T-helper 17 cell (primary cell): ENCODE results near the gene HCFC1. TPM values are rescaled to one million over a fixed set of nuclear protein-coding genes. Genes with fewer than 3 reads are reported as not detected.

Experiments used
- ATAC-seq: fragments of 150-1000 bp; cut with Tn5 transposase; 2 replicates; pipeline ENCODE4 v1.10.0; 2021; ENCODE audit warnings: mild to moderate bottlenecking, moderate library complexity
- DNase-seq, 3 donors: peaks; one replicate each; pipeline versions ENCODE4 v3.0.0 to v3.0.0-alpha.2; 2020 to 2021
- H3K9me3 ChIP-seq: one replicate; pipeline ENCODE4 v1.7.0; 2013; ENCODE audit warnings: low read length, mild to moderate bottlenecking; ENCODE audit not compliant: control insufficient read depth, poor library complexity, severe bottlenecking
- H3K27ac Mint-ChIP-seq: one replicate; pipeline ENCODE4 v1.8.0; 2022; ENCODE audit warnings: mild to moderate bottlenecking, moderate library complexity, mixed read lengths
- H3K27me3 Mint-ChIP-seq: one replicate; pipeline ENCODE4 v1.8.0; 2022; ENCODE audit warnings: mixed read lengths
- H3K36me3 Mint-ChIP-seq: one replicate; pipeline ENCODE4 v1.8.0; 2022; ENCODE audit warnings: low read depth, mixed read lengths
- H3K4me1 Mint-ChIP-seq: one replicate; pipeline ENCODE4 v1.8.0; 2022; ENCODE audit warnings: mild to moderate bottlenecking, mixed read lengths
- H3K4me3 Mint-ChIP-seq: one replicate; pipeline ENCODE4 v1.8.0; 2022; ENCODE audit warnings: mild to moderate bottlenecking, moderate library complexity, mixed read lengths
- total RNA-seq, 4 donors: library from RNA in 2 of 4; stranded (reverse) in 2 of 4; gene quantifications; one replicate each; pipeline ENCODE4 v1.2.3 and lab custom pipeline; 2022 to 2026

The HCFC1 gene
- total RNA-seq, 2 donors from 2014 or later, result 65.7 to 65.8 TPM

DNA sequence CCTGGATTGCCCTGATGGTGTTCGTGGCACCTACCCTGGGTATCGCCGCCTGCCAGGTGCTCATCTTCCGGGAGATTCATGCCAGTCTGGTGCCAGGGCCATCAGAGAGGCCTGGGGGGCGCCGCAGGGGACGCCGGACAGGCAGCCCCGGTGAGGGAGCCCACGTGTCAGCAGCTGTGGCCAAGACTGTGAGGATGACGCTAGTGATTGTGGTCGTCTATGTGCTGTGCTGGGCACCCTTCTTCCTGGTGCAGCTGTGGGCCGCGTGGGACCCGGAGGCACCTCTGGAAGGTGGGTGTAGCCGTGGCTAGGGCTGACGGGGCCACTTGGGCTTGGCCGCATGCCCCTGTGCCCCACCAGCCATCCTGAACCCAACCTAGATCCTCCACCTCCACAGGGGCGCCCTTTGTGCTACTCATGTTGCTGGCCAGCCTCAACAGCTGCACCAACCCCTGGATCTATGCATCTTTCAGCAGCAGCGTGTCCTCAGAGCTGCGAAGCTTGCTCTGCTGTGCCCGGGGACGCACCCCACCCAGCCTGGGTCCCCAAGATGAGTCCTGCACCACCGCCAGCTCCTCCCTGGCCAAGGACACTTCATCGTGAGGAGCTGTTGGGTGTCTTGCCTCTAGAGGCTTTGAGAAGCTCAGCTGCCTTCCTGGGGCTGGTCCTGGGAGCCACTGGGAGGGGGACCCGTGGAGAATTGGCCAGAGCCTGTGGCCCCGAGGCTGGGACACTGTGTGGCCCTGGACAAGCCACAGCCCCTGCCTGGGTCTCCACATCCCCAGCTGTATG lies 65.3 kb downstream of the HCFC1 start:
- DNase-seq (no peak), ATAC-seq (peak; percentile 52)
- peak overlapping the region; percentile 53 for H3K27ac Mint-ChIP-seq
- H3K9me3 ChIP-seq, result no peaks in the 10 kb centered on the region
- no peaks in the 10 kb centered on the region for H3K36me3 Mint-ChIP-seq
- peak overlapping the region; percentile 62 for H3K4me3 Mint-ChIP-seq
- no peaks in the 10 kb centered on the region for H3K27me3 Mint-ChIP-seq
- H3K4me1 Mint-ChIP-seq, result peaks cover 23% of the 10 kb centered on the region

DNA sequence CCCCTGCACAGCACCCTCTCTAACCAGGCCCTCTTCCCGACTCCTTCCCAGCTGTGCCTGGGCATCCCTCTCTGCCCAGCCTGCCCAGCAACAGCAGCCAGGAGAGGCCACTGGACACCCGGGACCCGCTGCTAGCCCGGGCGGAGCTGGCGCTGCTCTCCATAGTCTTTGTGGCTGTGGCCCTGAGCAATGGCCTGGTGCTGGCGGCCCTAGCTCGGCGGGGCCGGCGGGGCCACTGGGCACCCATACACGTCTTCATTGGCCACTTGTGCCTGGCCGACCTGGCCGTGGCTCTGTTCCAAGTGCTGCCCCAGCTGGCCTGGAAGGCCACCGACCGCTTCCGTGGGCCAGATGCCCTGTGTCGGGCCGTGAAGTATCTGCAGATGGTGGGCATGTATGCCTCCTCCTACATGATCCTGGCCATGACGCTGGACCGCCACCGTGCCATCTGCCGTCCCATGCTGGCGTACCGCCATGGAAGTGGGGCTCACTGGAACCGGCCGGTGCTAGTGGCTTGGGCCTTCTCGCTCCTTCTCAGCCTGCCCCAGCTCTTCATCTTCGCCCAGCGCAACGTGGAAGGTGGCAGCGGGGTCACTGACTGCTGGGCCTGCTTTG lies 66.0 kb downstream of the HCFC1 start:
- H3K4me1 Mint-ChIP-seq, result peaks cover 27% of the 10 kb centered on the region
- H3K36me3 Mint-ChIP-seq, result no peaks in the 10 kb centered on the region
- DNase-seq, result no peak
- H3K27me3 Mint-ChIP-seq, result no peaks in the 10 kb centered on the region
- no peak for ATAC-seq
- no peaks in the 10 kb centered on the region for H3K9me3 ChIP-seq
- peak overlapping the region; percentile 62 for H3K4me3 Mint-ChIP-seq
- peak overlapping the region; percentile 53 for H3K27ac Mint-ChIP-seq

DNA sequence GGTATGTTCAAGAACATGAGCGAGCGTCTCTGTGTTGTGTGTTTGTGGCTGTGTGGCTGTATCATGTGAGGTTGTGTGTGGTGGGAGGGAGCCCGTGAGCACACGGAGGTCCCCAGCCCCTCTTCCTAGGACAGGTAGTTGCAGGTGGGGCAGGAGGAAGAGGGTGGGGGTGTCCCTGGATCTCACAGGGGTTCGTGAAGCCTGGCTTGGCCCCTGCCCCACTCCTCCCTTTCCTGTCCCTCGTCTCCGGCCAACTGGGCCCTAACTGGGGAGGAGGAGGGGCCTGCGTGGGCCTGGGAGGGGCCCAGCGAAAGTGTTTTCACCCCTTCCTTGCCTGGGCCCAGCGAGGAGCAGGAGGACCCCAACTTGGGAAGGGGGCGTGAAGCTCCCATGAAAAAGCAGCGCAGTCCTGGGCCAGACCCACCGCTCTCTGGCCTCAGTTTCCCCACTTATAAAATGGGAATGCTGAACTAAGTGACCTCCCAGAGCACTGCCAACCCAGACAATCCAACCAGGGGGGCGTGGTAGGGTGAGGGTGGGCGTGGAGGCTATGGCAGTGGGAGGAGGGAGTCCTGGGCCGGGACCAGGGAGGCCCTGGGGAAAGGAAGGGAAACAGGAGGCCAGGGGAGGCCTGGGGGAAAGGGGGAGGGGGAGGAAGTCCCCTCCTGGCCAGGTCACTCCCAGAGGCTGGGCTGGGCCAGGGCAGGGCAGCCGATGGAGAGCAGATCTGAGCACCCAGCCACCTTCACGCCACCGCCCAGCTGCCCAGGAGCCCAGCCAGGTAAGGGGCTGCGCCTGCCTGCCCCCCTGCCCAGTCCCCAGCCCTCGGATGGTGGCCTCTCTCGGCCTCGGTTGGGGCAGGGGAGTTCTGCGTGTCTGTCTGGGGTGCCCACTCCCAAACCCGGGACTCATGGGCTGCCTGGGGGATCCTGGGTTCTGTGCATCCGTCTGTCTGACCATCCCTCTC lies 67.3 kb downstream of the HCFC1 start, which contains the start of gene AVPR2:
Gene AVPR2, plus strand, starts transcription at position 683 of the 967 bp plus-strand sequence. CDS start 473 bp downstream, outside the sequence.
- H3K4me1 Mint-ChIP-seq, result peaks cover 28% of the 10 kb centered on the region
- ATAC-seq, result peak; percentile 35
- no peaks in the 10 kb centered on the region for H3K36me3 Mint-ChIP-seq
- peak within 1 kb of the TSS; percentile 88 for H3K4me3 Mint-ChIP-seq
- DNase-seq, result no peak
- peak within 1 kb of the TSS; percentile 83 for H3K27ac Mint-ChIP-seq
- no peaks in the 10 kb centered on the region for H3K9me3 ChIP-seq
- no peaks in the 10 kb centered on the region for H3K27me3 Mint-ChIP-seq

DNA sequence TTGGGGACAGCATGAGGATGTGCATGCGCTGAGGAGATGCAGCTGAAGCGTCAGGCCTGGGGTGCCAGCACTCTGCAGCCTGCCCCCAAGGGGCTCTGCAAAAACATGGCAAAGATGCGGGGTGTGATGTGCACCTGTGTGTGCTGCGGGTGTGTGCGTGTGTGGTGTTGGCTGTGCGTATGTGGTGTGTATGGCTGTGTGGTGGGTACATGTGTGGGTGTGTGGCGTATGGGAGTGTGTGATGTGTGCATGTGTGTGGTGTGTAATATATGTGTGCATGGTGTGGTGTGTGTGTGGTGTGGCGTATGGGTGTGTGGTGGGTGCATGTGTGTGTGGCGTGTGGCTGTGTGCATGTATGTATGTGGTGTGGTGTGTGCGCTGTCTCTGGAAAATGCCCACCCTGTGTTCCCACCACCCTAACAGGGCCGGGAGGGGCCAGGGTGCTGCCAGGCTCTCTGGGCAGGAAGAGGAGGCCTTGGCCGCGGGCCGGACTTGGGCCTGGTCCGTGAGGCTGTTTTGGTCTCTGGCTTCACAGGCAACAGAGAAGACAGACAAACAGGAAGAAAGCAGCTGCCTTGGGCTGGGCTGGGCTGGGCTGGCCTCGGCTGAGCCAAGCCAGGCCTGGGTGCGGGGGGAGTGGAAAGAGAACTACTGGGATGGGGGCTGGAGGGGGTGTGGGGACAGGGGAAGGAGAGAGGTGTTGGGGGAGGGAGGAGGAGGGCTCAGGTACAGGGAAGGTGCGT lies 68.2 kb downstream of the HCFC1 start:
- Mint-ChIP-seq H3K36me3 (no peaks in the 10 kb centered on the region), H3K4me1 (peaks cover 26% of the 10 kb centered on the region), H3K27me3 (no peaks in the 10 kb centered on the region), H3K4me3 (peak overlapping the region; percentile 88), H3K27ac (peak overlapping the region; percentile 83)
- peak; percentile 8 for ATAC-seq
- no peaks in the 10 kb centered on the region for H3K9me3 ChIP-seq
- no peak for DNase-seq

DNA sequence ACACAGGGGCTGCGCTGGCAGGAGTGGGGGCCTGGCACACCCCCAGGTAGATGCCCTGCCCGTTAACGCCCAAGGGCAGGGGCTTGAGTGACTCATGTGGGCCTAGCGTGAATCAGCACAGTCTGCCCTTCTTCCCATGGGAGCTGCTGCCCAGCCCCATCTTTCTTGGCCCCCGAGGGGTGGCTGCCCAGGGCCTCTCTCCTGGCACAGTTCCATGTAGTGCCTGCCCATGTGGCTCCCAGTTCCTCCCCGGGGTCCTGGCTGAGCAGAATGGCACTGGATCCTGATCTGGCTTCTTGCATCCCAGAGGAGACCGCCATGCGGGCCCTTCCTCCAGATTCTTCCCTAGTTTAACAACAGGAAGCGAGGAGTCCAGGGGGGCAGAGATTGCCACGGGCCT lies 69.2 kb downstream of the HCFC1 start:
- ATAC-seq, result no peak
- H3K27me3 Mint-ChIP-seq, result no peaks in the 10 kb centered on the region
- no peak overlapping the region for H3K27ac Mint-ChIP-seq
- DNase-seq, result no peak
- no peaks in the 10 kb centered on the region for H3K36me3 Mint-ChIP-seq
- peaks cover 26% of the 10 kb centered on the region for H3K4me1 Mint-ChIP-seq
- H3K9me3 ChIP-seq, result no peaks in the 10 kb centered on the region
- H3K4me3 Mint-ChIP-seq, result no peak overlapping the region

DNA sequence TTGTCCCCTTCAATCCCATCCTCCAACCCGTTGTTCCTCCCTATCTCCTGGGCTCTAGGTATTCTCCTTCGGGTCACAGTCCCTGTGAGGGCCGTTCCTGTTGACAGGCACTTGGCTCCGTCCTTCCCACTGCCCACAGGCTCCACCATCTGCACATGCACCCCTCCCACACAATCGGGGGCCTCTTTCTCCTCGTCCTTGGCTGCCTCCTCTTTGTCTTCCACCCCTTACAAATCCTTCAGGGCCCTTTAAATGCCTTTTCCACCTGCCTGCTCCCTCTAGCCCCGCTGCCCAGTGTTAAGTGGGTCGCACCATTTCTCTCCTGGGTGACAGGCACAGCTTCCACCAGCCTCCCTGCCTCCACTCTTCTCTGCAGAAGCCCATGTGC lies 69.9 kb downstream of the HCFC1 start:
- ATAC-seq (no peak), DNase-seq (no peak)
- Mint-ChIP-seq H3K4me3 (peak overlapping the region; percentile 68), H3K36me3 (no peaks in the 10 kb centered on the region), H3K27me3 (no peaks in the 10 kb centered on the region), H3K27ac (no peak overlapping the region), H3K4me1 (peaks cover 26% of the 10 kb centered on the region)
- no peaks in the 10 kb centered on the region for H3K9me3 ChIP-seq

DNA sequence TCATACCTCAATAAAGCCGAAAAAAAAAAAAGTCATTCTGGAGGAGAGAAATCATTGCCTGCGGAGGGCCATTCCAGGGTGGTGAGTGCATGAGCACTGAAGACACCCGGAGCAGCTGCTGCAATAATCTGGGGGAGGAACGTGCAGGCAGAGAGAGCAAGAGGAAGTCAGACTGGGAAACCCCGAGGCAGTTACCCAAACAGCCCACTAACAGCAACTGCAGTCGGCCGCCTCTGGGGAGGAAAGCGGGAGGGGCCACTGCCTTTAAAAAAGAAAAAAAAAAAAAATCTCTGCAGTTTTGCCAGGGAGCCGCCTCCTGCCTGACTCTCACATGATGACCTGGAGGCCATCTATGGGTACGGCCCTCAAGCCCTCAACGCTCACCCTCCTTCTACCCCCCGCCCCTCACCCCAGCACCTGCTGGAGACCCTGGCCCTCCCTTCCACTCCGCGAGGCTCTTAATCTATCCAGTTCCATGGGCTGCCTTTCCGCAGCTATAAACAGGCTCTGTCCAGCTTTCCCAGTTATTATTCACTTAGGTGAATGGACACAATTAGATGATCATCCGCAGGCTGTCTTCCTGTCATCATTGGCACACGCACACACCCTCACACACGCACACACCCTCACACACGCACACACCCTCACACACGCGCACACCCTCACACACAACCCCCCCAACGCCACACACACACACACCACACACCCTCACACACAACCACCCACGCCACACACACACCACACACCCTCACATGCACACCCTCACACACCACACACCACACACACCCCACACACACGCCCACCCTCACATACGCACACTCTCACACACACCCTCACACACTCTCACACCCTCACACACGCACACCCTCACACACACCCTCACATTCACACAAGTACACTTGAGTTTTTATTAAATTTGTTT lies 70.5 kb downstream of the HCFC1 start:
- no peaks in the 10 kb centered on the region for H3K9me3 ChIP-seq
- no peak overlapping the region for H3K27ac Mint-ChIP-seq
- no peaks in the 10 kb centered on the region for H3K27me3 Mint-ChIP-seq
- H3K4me1 Mint-ChIP-seq, result peaks cover 26% of the 10 kb centered on the region
- peak; percentile 31 to 43 (median 35) for DNase-seq
- H3K4me3 Mint-ChIP-seq, result peak overlapping the region; percentile 68
- no peaks in the 10 kb centered on the region for H3K36me3 Mint-ChIP-seq
- ATAC-seq, result peak; percentile 96

DNA sequence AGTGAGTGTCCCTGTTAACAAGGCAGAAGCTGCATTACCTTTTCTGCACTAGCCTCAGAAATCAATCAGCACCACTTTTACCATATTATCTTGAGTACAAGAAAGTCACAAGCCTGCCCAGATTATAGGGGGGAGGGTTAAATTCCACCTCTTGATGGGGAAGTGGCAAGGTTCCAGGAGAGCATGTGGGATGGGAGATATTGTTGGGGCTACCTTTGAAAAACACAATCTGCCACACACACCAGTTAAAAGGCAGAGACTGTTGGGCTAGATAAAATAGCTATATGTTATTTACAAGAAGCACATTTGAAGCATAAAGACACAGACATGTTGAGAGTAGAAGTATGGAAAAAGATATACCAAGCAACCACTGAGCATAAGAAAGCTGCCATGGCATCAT lies 73.7 kb downstream of the HCFC1 start:
- peaks cover 12% of the 10 kb centered on the region for H3K4me1 Mint-ChIP-seq
- ATAC-seq, result no peak

More for the DNA sequence above, 73.7 kb downstream of the HCFC1 start:
- no peaks in the 10 kb centered on the region for H3K9me3 ChIP-seq
- DNase-seq, result no peak
- Mint-ChIP-seq H3K36me3 (peaks cover 2% of the 10 kb centered on the region), H3K4me3 (no peak overlapping the region), H3K27me3 (no peaks in the 10 kb centered on the region), H3K27ac (no peak overlapping the region)

Other genes with a start within 250 kb of the HCFC1 start
- gene BCAP31, start 247.4 kb downstream of the HCFC1 start, total RNA-seq, result 100 to 1,000 TPM; 101 TPM
- 10 to 100 TPM; 14.7 to 17.7 TPM for gene ABCD1, start 247.0 kb downstream of the HCFC1 start, total RNA-seq
- gene PLXNB3, start 207.6 kb downstream of the HCFC1 start, total RNA-seq, result 1 to 10 TPM in 1 of 2 donors, under 1 TPM in 1; 0.25 to 2.9 TPM
- gene SRPK3, start 190.8 kb downstream of the HCFC1 start, total RNA-seq, result not detected
- gene IDH3G, start 177.4 kb downstream of the HCFC1 start, total RNA-seq, result 10 to 100 TPM; 46.4 to 52.4 TPM
- 100 to 1,000 TPM; 204 to 212 TPM for gene SSR4, start 177.2 kb downstream of the HCFC1 start, total RNA-seq
- 10 to 100 TPM; 31.1 to 45.6 TPM for gene PDZD4, start 141.3 kb downstream of the HCFC1 start, total RNA-seq
- gene L1CAM, start 85.6 kb downstream of the HCFC1 start, total RNA-seq, result 1 to 10 TPM; 2.3 to 3.9 TPM
- gene AVPR2, start 67.1 kb downstream of the HCFC1 start, total RNA-seq, result not detected
- 100 to 1,000 TPM; 374 to 404 TPM for gene ARHGAP4, start 45.6 kb downstream of the HCFC1 start, total RNA-seq
- 10 to 100 TPM; 42.8 to 48.5 TPM for gene NAA10, start 36.8 kb downstream of the HCFC1 start, total RNA-seq
- gene RENBP, start 27.2 kb downstream of the HCFC1 start, total RNA-seq, result 10 to 100 TPM in 1 of 2 donors, 1 to 10 TPM in 1; 8.8 to 11.5 TPM
- 1 to 10 TPM; 2.4 to 3.0 TPM for gene TMEM187, start 936 bp upstream of the HCFC1 start, total RNA-seq
- 10 to 100 TPM; 75.3 to 92.5 TPM for gene IRAK1, start 48.1 kb upstream of the HCFC1 start, total RNA-seq
- gene MECP2, start 125.9 kb upstream of the HCFC1 start, total RNA-seq, result 100 to 1,000 TPM; 148 to 160 TPM
- not detected for gene OPN1LW, start 172.4 kb upstream of the HCFC1 start, total RNA-seq
- gene OPN1MW, start 210.8 kb upstream of the HCFC1 start, total RNA-seq, result not detected
- gene OPN1MW2, start 247.9 kb upstream of the HCFC1 start, total RNA-seq, result not detected